AG04450 (cell line): Measurements from ENCODE around the gene GADD45A. TPM values are rescaled to one million over a fixed set of nuclear protein-coding genes. Genes with fewer than 3 reads are reported as not detected.
"Not testable (repeated sequence)": the region's sequence is repeated elsewhere in the genome, so short reads cannot be mapped to it uniquely, and the experiment has no call there.

Experiments used
- CTCF ChIA-PET: fragments of 300-600, 350-600 bp; formaldehyde crosslinking; extraction: SDS; loops from one replicate; lab custom pipeline; 2022; ENCODE audit warnings: antibody characterized with exemption, inconsistent platforms; lab: Charles Lee
- POLR2A ChIA-PET: fragments of 350-600 bp; formaldehyde crosslinking; extraction: SDS; loops from one replicate; lab custom pipeline; 2021; ENCODE audit warnings: antibody characterized with exemption, inconsistent platforms; lab: Yijun Ruan, JAX
- DNase-seq: peaks from one replicate; pipeline ENCODE4 v3.0.0-alpha.2; 2011; ENCODE audit warnings: low read depth, low spot score
- H3K27ac ChIP-seq: one replicate; pipeline ENCODE4 v1.5.1; 2012; ENCODE audit warnings: low read depth, low read length, control low read depth
- H3K27me3 ChIP-seq: one replicate; pipeline ENCODE4 v1.6.0; 2012; ENCODE audit warnings: low read length; ENCODE audit not compliant: control insufficient read depth, insufficient read depth
- H3K4me3 ChIP-seq: 2 replicates; pipeline ENCODE4 v1.5.1; 2011; ENCODE audit warnings: mild to moderate bottlenecking, low read depth, low read length, control low read depth
- H3K9me3 ChIP-seq: 2 replicates; pipeline ENCODE4 v1.5.1; 2012; ENCODE audit warnings: low read length; ENCODE audit not compliant: control insufficient read depth, insufficient read depth
- polyA plus RNA-seq: library from polyadenylated mRNA; depleted of rRNA; stranded (reverse); fragments of >200 nt; gene quantifications from 2 replicates; pipeline ENCODE4 v1.2.3, GENCODE V29; 2011
- TF ChIP-seq, protein P1 (sequence below): IDR thresholded peaks from 2 replicates; pipeline ENCODE4 v1.5.1; 2011; ENCODE audit warnings: low read depth, low read length, control low read depth, inconsistent platforms

The GADD45A gene
- polyA plus RNA-seq, 1 experiment, result 41.8 TPM

GRCh38 chr1:67723126-67723525, 38.1 kb downstream of the GADD45A start:
- Histone ChIP-seq H3K4me3 (no peak overlapping the region), H3K27ac (no peak overlapping the region), H3K9me3 (no peaks in the 10 kb centered on the region), H3K27me3 (no peaks in the 10 kb centered on the region)
- ChIA-PET POLR2A (interaction anchor here (1.3 kb wide), 1 partner anchor 38 kb away, joined by 4 read pairs; the partner anchor contains the start of gene GADD45A), CTCF (interaction anchor here (0.6 to 1.0 kb wide), 2 partner anchors 14 to 43 kb away, joined by 3 to 6 read pairs; no protein-coding TSS in a partner anchor)
- TF ChIP-seq, protein P1, sequence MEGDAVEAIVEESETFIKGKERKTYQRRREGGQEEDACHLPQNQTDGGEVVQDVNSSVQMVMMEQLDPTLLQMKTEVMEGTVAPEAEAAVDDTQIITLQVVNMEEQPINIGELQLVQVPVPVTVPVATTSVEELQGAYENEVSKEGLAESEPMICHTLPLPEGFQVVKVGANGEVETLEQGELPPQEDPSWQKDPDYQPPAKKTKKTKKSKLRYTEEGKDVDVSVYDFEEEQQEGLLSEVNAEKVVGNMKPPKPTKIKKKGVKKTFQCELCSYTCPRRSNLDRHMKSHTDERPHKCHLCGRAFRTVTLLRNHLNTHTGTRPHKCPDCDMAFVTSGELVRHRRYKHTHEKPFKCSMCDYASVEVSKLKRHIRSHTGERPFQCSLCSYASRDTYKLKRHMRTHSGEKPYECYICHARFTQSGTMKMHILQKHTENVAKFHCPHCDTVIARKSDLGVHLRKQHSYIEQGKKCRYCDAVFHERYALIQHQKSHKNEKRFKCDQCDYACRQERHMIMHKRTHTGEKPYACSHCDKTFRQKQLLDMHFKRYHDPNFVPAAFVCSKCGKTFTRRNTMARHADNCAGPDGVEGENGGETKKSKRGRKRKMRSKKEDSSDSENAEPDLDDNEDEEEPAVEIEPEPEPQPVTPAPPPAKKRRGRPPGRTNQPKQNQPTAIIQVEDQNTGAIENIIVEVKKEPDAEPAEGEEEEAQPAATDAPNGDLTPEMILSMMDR, result no peak
- no peak for DNase-seq

DNA sequence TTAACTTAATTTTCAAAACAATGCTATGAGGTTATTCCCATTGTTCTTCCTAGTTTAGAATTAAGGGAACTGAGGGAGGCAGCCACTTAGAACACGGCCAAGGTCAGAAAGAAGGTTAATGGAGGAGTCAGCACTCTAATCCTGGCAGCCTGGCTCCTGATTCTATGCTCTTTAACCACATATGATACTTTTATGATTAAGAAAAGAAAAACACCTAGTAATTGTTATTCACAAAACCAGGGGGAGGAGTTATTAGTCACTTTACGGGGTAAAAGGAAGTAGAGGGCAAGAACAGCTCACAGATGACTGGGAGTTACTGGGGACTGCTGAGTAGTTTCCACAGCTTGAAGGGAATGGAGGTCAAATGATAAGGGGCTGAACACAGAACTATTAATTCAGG, 38.6 kb downstream of the GADD45A start:
- no peaks in the 10 kb centered on the region for H3K27me3 ChIP-seq
- ChIA-PET CTCF (interaction anchor here (0.6 to 1.0 kb wide), 2 partner anchors 43 to 189 kb away, joined by 3 to 6 read pairs; no protein-coding TSS in a partner anchor), POLR2A (interaction anchor here (1.3 kb wide), 1 partner anchor 39 kb away, joined by 4 read pairs; the partner anchor contains the start of gene GADD45A)
- no peak overlapping the region for H3K4me3 ChIP-seq
- TF ChIP-seq, protein P1, result no peak
- H3K9me3 ChIP-seq, result no peaks in the 10 kb centered on the region
- DNase-seq, result no peak
- peak overlapping the region; percentile 11 for H3K27ac ChIP-seq

- CTCF ChIA-PET, result interaction anchor here (0.5 kb wide), 1 partner anchor 556 kb away, joined by 3 read pairs; no protein-coding TSS in a partner anchor
- H3K27ac ChIP-seq, result no peak overlapping the region
- no peak for DNase-seq
Observed at GRCh38 chr1:67724928-67725560, 40.0 kb downstream of the GADD45A start.

DNA sequence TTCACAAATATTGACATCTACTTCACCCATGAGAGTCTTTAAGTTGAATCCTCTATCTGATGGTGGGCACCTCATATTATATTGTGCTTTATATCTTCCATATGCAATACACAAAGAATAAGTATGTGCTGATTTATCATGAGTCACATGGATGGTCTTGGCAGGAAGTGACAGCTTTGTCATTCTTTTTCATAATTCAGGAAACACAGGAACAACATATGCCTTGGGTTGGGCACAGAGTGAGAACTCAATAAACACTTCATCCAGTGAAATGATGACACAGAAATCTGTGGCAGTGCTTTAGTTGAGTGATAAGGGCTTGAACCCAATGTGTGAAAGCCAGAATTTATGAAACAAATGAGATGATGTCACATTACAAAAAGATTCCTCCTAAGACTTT, 41.2 kb downstream of the GADD45A start:
- TF ChIP-seq, protein P1, result no peak
- Histone ChIP-seq H3K27ac (no peak overlapping the region), H3K4me3 (no peak overlapping the region), H3K27me3 (no peaks in the 10 kb centered on the region), H3K9me3 (no peaks in the 10 kb centered on the region)
- ChIA-PET CTCF (interaction anchor here (0.9 kb wide), 1 partner anchor 34 kb away, joined by 4 read pairs; no protein-coding TSS in a partner anchor), POLR2A (no interaction called here)
- no peak for DNase-seq

More at GRCh38 chr1:67724928-67725560, 40.0 kb downstream of the GADD45A start:
- Histone ChIP-seq H3K4me3 (no peak overlapping the region), H3K9me3 (no peaks in the 10 kb centered on the region), H3K27me3 (no peaks in the 10 kb centered on the region)
- TF ChIP-seq, protein P1, result no peak
- POLR2A ChIA-PET, result no interaction called here

- no peaks in the 10 kb centered on the region for H3K9me3 ChIP-seq
- no peak overlapping the region for H3K4me3 ChIP-seq
- ChIA-PET CTCF (interaction anchor here (2.1 kb wide), 1 partner anchor 31 kb away, joined by 9 read pairs; no protein-coding TSS in a partner anchor), POLR2A (no interaction called here)
- TF ChIP-seq, protein P1, result no peak
- no peak overlapping the region for H3K27ac ChIP-seq
- H3K27me3 ChIP-seq, result no peaks in the 10 kb centered on the region
- no peak for DNase-seq
Observed at GRCh38 chr1:67729872-67730271, 44.9 kb downstream of the GADD45A start.

GRCh38 chr1:67730312-67730711, 45.3 kb downstream of the GADD45A start:
- H3K27ac ChIP-seq, POLR2A ChIA-PET, H3K9me3 ChIP-seq, DNase-seq, H3K4me3 ChIP-seq, H3K27me3 ChIP-seq: not testable (repeated sequence)
- CTCF ChIA-PET, result interaction anchor here (2.1 kb wide), 1 partner anchor 30 kb away, joined by 9 read pairs; no protein-coding TSS in a partner anchor
